Loucy (cell line): ENCODE data around the gene CBX2.

ENCODE experiments used
- H2AFZ ChIP-seq: fragments of 200-600 bp; sonication (generic); 2 replicates; pipeline ENCODE4 v1.6.0; 2016; ENCODE audit warnings: antibody characterized with exemption, mild to moderate bottlenecking, low read length, moderate library complexity
- H3F3A ChIP-seq: fragments of 200-600 bp; 2 replicates; pipeline ENCODE4 v1.6.0; 2016; ENCODE audit warnings: antibody characterized with exemption, low read depth, mild to moderate bottlenecking
- H3K27me3 ChIP-seq: fragments of 200-600 bp; sonication (generic); 2 replicates; pipeline ENCODE4 v1.6.1; 2014; ENCODE audit warnings: low read length, mild to moderate bottlenecking; ENCODE audit not compliant: insufficient read depth, poor library complexity, severe bottlenecking
- H3K36me3 ChIP-seq: fragments of 200-600 bp; sonication (generic); 2 replicates; pipeline ENCODE4 v1.6.1; 2016; ENCODE audit warnings: low read length; ENCODE audit not compliant: insufficient read depth
- H3K4me1 ChIP-seq: fragments of 200-600 bp; sonication (generic); 2 replicates; pipeline ENCODE4 v1.5.1; 2014; ENCODE audit warnings: low read length, mild to moderate bottlenecking; ENCODE audit not compliant: insufficient read depth, poor library complexity, severe bottlenecking
- H3K4me2 ChIP-seq: fragments of 200-600 bp; sonication (generic); 2 replicates; pipeline ENCODE4 v1.6.0; 2014; ENCODE audit warnings: antibody characterized with exemption, low read length, low read depth, mild to moderate bottlenecking; ENCODE audit not compliant: poor library complexity, severe bottlenecking
- H3K4me3 ChIP-seq: fragments of 200-600 bp; sonication (generic); 2 replicates; pipeline ENCODE4 v1.5.1; 2014; ENCODE audit warnings: low read length, mild to moderate bottlenecking, mixed read lengths; ENCODE audit not compliant: poor library complexity, severe bottlenecking
- H3K79me2 ChIP-seq: fragments of 200-600 bp; sonication (generic); 2 replicates; pipeline ENCODE4 v1.6.1; 2014; ENCODE audit warnings: low read length; ENCODE audit not compliant: insufficient read depth
- H3K9ac ChIP-seq: fragments of 200-600 bp; sonication (generic); 2 replicates; pipeline ENCODE4 v1.6.0; 2014; ENCODE audit warnings: mild to moderate bottlenecking, low read depth, low read length, moderate library complexity; ENCODE audit not compliant: poor library complexity, severe bottlenecking
- H3K9me2 ChIP-seq: fragments of 200-600 bp; sonication (generic); replicated peaks from 2 replicates; pipeline ENCODE4 v1.6.1; 2016; ENCODE audit warnings: low read depth, low read length, mixed read lengths
- H3K9me3 ChIP-seq: fragments of 200-600 bp; sonication (generic); 2 replicates; pipeline ENCODE4 v1.6.1; 2014; ENCODE audit warnings: mild to moderate bottlenecking, antibody characterized with exemption, low read length, low read depth; ENCODE audit not compliant: insufficient read depth
- H4K20me1 ChIP-seq: fragments of 200-600 bp; sonication (generic); 2 replicates; pipeline ENCODE4 v1.6.0; 2014; ENCODE audit warnings: antibody characterized with exemption, low read length, mild to moderate bottlenecking; ENCODE audit not compliant: insufficient read depth, poor library complexity, severe bottlenecking
- CTCF ChIP-seq: fragments of 200-600 bp; sonication (generic); conservative IDR thresholded peaks from 2 replicates; pipeline ENCODE4 v1.5.1; 2014; ENCODE audit warnings: mild to moderate bottlenecking, antibody characterized with exemption, low read length
- EZH2phosphoT487 ChIP-seq: fragments of 200-600 bp; IDR thresholded peaks from 2 replicates; pipeline ENCODE4 v1.6.1; 2018; ENCODE audit warnings: antibody characterized with exemption, mild to moderate bottlenecking, moderate library complexity, borderline replicate concordance

Gene CBX2

GRCh38 chr17:79826841-79827578, 49.1 kb downstream of the CBX2 start:
- TF ChIP-seq CTCF: no peak
- H3K9me3 ChIP-seq: no peaks in the 10 kb centered on the region
- no peaks in the 10 kb centered on the region for H3K36me3 ChIP-seq
- peaks cover 18% of the 10 kb centered on the region for H3K4me1 ChIP-seq
- H3K27me3 ChIP-seq: no peaks in the 10 kb centered on the region
- H4K20me1 ChIP-seq: peaks cover 8% of the 10 kb centered on the region
- H3K4me2 ChIP-seq: no peak overlapping the region
- H3K9me2 ChIP-seq: no peaks in the 10 kb centered on the region
- peaks cover 10% of the 10 kb centered on the region; the same call in 1 of the 2 replicates for H3K79me2 ChIP-seq
- H3K9ac ChIP-seq: no peak overlapping the region
- no peak overlapping the region for H2AFZ ChIP-seq
- H3K4me3 ChIP-seq: no peak overlapping the region
- 0 out of 2 replicates have a peak, but pooled peaks cover 3% of the 10 kb centered on the region for H3F3A ChIP-seq

GRCh38 chr17:79829004-79829403, 51.1 kb downstream of the CBX2 start:
- peaks cover 30% of the 10 kb centered on the region for H3K79me2 ChIP-seq
- H3K27me3 ChIP-seq: no peaks in the 10 kb centered on the region
- no peak overlapping the region for H2AFZ ChIP-seq
- no peaks in the 10 kb centered on the region for H3K9me3 ChIP-seq
- 0 out of 2 replicates have a peak, but pooled peaks cover 3% of the 10 kb centered on the region for H3F3A ChIP-seq
- peaks cover 9% of the 10 kb centered on the region; the same call in 1 of the 2 replicates for H3K36me3 ChIP-seq
- TF ChIP-seq EZH2phosphoT487 (no peak), CTCF (no peak)
- peaks cover 18% of the 10 kb centered on the region for H3K4me1 ChIP-seq
- peaks cover 28% of the 10 kb centered on the region for H4K20me1 ChIP-seq
- peak overlapping the region; percentile 7 for H3K4me2 ChIP-seq
- H3K4me3 ChIP-seq: no peak overlapping the region
- H3K9ac ChIP-seq: no peak overlapping the region
- H3K9me2 ChIP-seq: no peaks in the 10 kb centered on the region

- Histone ChIP-seq H4K20me1 (peaks cover 32% of the 10 kb centered on the region), H3K9ac (no peak overlapping the region), H3K4me1 (peaks cover 18% of the 10 kb centered on the region), H3K9me2 (no peaks in the 10 kb centered on the region), H3F3A (0 out of 2 replicates have a peak, but pooled peaks cover 3% of the 10 kb centered on the region), H3K4me3 (no peak overlapping the region), H3K4me2 (peak overlapping the region; percentile 7), H3K27me3 (no peaks in the 10 kb centered on the region), H3K79me2 (peaks cover 34% of the 10 kb centered on the region), H2AFZ (no peak overlapping the region), H3K9me3 (no peaks in the 10 kb centered on the region), H3K36me3 (peaks cover 11% of the 10 kb centered on the region; the same call in 1 of the 2 replicates)
- TF ChIP-seq EZH2phosphoT487: no peak
- no peak for TF ChIP-seq CTCF
Measured at GRCh38 chr17:79829457-79829856, 51.5 kb downstream of the CBX2 start.
